Fibroblast of lung (primary cell): Measurements from ENCODE around the gene SRPX. TPM values are rescaled to one million over a fixed set of nuclear protein-coding genes. Genes with fewer than 3 reads are reported as not detected.

Experiments
- DNase-seq, 2 donors: peaks; one replicate each; pipeline versions ENCODE4 v3.0.0 to v3.0.0-alpha.2; 2010; ENCODE audit warnings: low read depth in 2 of 2
- H2AFZ ChIP-seq: 2 replicates; pipeline ENCODE4 v1.5.1; 2012; ENCODE audit warnings: low read length, control low read depth, inconsistent platforms
- H3K27ac ChIP-seq: 2 replicates; pipeline ENCODE4 v1.5.1; 2011; ENCODE audit warnings: low read length, control low read depth; ENCODE audit not compliant: insufficient read depth
- H3K27me3 ChIP-seq: 2 replicates; pipeline ENCODE4 v1.5.1; 2011; ENCODE audit warnings: mild to moderate bottlenecking, low read length; ENCODE audit not compliant: control insufficient read depth, insufficient read depth
- H3K36me3 ChIP-seq: 2 replicates; pipeline ENCODE4 v1.5.1; 2011; ENCODE audit warnings: low read length; ENCODE audit not compliant: control insufficient read depth, insufficient read depth
- H3K4me1 ChIP-seq: 2 replicates; pipeline ENCODE4 v1.5.1; 2011; ENCODE audit warnings: low read length; ENCODE audit not compliant: control insufficient read depth, insufficient read depth; ENCODE audit errors: extremely low read depth
- H3K4me2 ChIP-seq: 2 replicates; pipeline ENCODE4 v1.5.1; 2011; ENCODE audit warnings: low read length, control low read depth; ENCODE audit not compliant: insufficient read depth; ENCODE audit errors: extremely low read depth
- H3K4me3 ChIP-seq, 4 experiments: fragments of 200-600 bp in 1 of 4; sonication (generic) in 1 of 4; replicated peaks in 1 of 4; 2 replicates each; pipeline ENCODE4 v1.5.1; 2011 to 2016; ENCODE audit warnings: low read length in 4 of 4, low read depth in 3 of 4, mild to moderate bottlenecking in 3 of 4, control low read depth in 2 of 4, inconsistent platforms in 1 of 4, mixed read lengths in 1 of 4; ENCODE audit not compliant: insufficient read depth in 1 of 4; ENCODE audit errors: control extremely low read depth in 1 of 4
- H3K79me2 ChIP-seq: 2 replicates; pipeline ENCODE4 v1.5.1; 2012; ENCODE audit warnings: mild to moderate bottlenecking, low read length, inconsistent platforms; ENCODE audit not compliant: control insufficient read depth, insufficient read depth
- H3K9ac ChIP-seq: 2 replicates; pipeline ENCODE4 v1.5.1; 2011; ENCODE audit warnings: mild to moderate bottlenecking, low read length, control low read depth; ENCODE audit not compliant: insufficient read depth
- H3K9me3 ChIP-seq: 2 replicates; pipeline ENCODE4 v1.5.1; 2012; ENCODE audit warnings: low read depth, low read length; ENCODE audit not compliant: control insufficient read depth, insufficient read depth
- H4K20me1 ChIP-seq: 2 replicates; pipeline ENCODE4 v1.5.1; 2011; ENCODE audit warnings: low read length; ENCODE audit not compliant: control insufficient read depth, insufficient read depth; ENCODE audit errors: extremely low read depth
- EZH2 ChIP-seq: IDR thresholded peaks from 2 replicates; pipeline ENCODE4 v1.5.1; 2012; ENCODE audit warnings: low read length, control low read depth, mild to moderate bottlenecking; ENCODE audit errors: missing control alignments
- polyA plus RNA-seq, 2 donors: library from polyadenylated mRNA; depleted of rRNA in 1 of 2; stranded (reverse) in 1 of 2; unstranded in 1 of 2; fragments of >200 nt; gene quantifications; 2 replicates each; pipeline ENCODE4 v1.2.1, GENCODE V29; 2011 to 2012; ENCODE audit warnings: missing spikeins in 1 of 2
- total RNA-seq: library from RNA; depleted of rRNA; stranded (reverse); fragments of >200 nt; gene quantifications from 2 replicates; pipeline ENCODE4 v1.2.1, GENCODE V29; 2014
- TF ChIP-seq, protein P1 (sequence below), 2 donors: IDR thresholded peaks in 1 of 2; conservative IDR thresholded peaks in 1 of 2; 1 replicate in 1 of 2; 2 replicates in 1 of 2; pipeline ENCODE4 v1.5.1; 2011 to 2012; ENCODE audit warnings: low read length in 2 of 2, control low read depth in 1 of 2, inconsistent platforms in 1 of 2, low read depth in 1 of 2, mild to moderate bottlenecking in 1 of 2

Gene SRPX
- total and polyA plus RNA-seq, 2 donors (not counting 1 experiment from before 2014, with no cell fraction given), result 84.9 to 141 TPM

DNA sequence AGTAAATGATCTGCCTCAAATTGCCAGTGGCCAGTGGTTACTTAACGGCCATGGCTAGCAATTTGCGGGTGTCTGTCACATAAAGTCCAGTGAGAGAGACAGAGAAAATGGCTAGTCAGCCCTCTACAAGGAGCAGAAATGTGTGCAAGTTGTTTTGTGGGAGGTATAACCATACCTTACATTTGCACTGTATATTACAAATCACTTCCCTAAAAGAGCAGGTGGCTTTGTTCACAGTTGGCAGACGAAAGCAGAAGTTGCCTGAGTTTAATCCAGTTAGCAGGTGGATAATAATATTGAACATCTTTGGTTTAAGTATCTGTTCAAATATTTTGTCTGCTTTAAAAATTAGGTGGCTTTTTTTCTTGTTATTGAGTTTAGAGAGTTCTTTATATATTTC lies 15.6 kb downstream of the SRPX start:
- no peak overlapping the region for H3K4me2 ChIP-seq
- no peak overlapping the region for H2AFZ ChIP-seq
- H3K27ac ChIP-seq, result no peak overlapping the region
- TF ChIP-seq, protein P1, sequence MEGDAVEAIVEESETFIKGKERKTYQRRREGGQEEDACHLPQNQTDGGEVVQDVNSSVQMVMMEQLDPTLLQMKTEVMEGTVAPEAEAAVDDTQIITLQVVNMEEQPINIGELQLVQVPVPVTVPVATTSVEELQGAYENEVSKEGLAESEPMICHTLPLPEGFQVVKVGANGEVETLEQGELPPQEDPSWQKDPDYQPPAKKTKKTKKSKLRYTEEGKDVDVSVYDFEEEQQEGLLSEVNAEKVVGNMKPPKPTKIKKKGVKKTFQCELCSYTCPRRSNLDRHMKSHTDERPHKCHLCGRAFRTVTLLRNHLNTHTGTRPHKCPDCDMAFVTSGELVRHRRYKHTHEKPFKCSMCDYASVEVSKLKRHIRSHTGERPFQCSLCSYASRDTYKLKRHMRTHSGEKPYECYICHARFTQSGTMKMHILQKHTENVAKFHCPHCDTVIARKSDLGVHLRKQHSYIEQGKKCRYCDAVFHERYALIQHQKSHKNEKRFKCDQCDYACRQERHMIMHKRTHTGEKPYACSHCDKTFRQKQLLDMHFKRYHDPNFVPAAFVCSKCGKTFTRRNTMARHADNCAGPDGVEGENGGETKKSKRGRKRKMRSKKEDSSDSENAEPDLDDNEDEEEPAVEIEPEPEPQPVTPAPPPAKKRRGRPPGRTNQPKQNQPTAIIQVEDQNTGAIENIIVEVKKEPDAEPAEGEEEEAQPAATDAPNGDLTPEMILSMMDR (conservative IDR thresholded peaks at IDR 0.05 in 1 of 2, IDR thresholded peaks at IDR 0.05 in 1 of 2; ENCODE audit: low read depth in 1 of 2, low read length in 2 of 2), result no peak
- no peak for TF ChIP-seq EZH2
- no peaks in the 10 kb centered on the region for H3K36me3 ChIP-seq
- no peaks in the 10 kb centered on the region for H3K27me3 ChIP-seq
- H3K9ac ChIP-seq, result no peak overlapping the region
- H3K4me1 ChIP-seq, result no peaks in the 10 kb centered on the region
- no peaks in the 10 kb centered on the region for H3K9me3 ChIP-seq
- H4K20me1 ChIP-seq, result no peaks in the 10 kb centered on the region
- no peaks in the 10 kb centered on the region for H3K79me2 ChIP-seq
- no peak overlapping the region for H3K4me3 ChIP-seq
- no peak for DNase-seq

DNA sequence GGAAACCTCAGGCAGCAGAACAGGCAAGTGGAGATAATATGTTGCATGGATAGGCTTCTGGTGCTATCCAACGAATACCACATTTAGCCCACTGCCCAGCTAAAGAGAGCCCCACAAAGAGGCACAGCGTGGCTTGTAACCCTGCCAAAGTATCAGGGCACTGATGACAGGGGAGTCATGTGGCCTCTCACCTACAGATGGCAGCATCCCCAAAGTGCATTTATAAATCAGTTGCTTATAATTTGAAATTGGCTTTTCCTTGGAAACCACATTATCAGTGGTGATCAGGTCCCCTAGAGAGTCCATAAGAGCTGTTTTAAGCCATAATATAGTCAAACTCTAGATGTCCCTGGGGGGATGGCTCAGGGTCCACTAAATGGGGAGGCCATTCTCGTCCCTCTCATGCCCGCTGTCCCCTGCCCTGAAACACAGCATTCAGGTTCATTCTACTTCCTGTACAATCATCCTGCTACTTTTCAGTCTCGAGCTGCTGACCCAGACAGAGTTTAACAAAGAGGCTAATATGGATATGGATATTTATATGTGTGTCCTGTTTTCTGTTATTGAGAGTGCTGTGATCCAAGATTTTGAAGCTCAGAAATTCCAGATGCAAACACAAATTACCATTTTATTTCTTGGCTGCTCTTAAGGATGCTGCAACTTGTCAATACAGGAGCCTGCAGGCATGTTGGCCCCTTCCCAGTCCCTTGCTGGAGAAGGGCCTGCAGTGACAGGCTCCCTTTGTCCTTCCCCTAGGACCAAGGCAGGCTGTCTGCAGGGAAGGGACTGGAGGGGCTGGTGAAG lies 28.5 kb downstream of the SRPX start:
- Histone ChIP-seq H3K4me3 (no peak overlapping the region), H2AFZ (no peak overlapping the region), H3K9me3 (no peaks in the 10 kb centered on the region), H3K4me1 (no peaks in the 10 kb centered on the region), H3K27me3 (no peaks in the 10 kb centered on the region), H3K36me3 (no peaks in the 10 kb centered on the region), H3K79me2 (no peaks in the 10 kb centered on the region), H4K20me1 (no peaks in the 10 kb centered on the region), H3K27ac (no peak overlapping the region), H3K4me2 (no peak overlapping the region), H3K9ac (no peak overlapping the region)
- TF ChIP-seq, protein P1 (conservative IDR thresholded peaks at IDR 0.05 in 1 of 2, IDR thresholded peaks at IDR 0.05 in 1 of 2; ENCODE audit: low read depth in 1 of 2, low read length in 2 of 2), result peak; percentile 17 to 34
- TF ChIP-seq EZH2, result no peak
- DNase-seq, result peak; percentile 22 to 27

DNA sequence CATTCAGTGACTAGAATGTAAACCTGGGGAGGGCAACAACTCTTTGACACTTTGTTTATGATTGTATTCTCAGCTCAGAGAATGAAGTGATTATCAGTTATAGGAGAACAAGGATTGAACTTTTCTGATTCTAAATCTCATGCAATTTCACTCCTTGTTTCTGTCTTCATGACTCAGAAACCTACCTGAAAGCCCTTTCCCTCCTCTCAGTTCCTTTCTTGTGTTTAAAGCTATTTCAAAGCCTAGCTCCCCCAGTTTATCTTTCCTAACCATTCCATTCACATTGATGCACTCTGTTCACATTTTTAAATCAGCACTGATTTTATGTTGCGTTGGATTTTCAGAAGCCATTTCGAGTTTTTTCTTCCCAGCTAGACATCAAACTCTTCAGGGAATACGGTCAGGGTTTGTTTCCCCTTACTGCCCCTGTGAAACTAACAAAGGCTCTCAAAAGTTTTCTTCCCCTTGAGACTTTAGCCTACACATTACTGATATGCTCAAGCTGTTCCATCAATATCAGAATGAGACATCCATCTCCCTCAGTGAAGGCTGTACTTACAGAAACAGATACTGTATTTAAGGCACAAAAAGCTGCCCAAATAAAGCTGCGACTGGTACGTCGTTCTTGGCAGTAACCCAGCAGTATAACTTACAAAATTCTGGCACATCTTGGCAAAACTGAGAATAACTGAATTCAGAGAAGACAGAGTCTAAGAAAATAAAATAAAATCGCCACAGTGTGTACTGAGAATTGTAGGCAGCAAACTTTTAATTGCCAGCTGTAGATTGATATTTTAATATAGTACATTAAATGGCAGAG lies 31.0 kb downstream of the SRPX start:
- H3K9ac ChIP-seq, result no peak overlapping the region
- no peaks in the 10 kb centered on the region for H3K79me2 ChIP-seq
- H3K4me3 ChIP-seq, result no peak overlapping the region
- H3K9me3 ChIP-seq, result no peaks in the 10 kb centered on the region
- H4K20me1 ChIP-seq, result no peaks in the 10 kb centered on the region
- no peaks in the 10 kb centered on the region for H3K36me3 ChIP-seq
- H3K27me3 ChIP-seq, result no peaks in the 10 kb centered on the region
- no peaks in the 10 kb centered on the region for H3K4me1 ChIP-seq
- H3K4me2 ChIP-seq, result no peak overlapping the region
- peak in 1 of 2 donors; percentile 9 for DNase-seq
- H2AFZ ChIP-seq, result no peak overlapping the region
- TF ChIP-seq, protein P1 (conservative IDR thresholded peaks at IDR 0.05 in 1 of 2, IDR thresholded peaks at IDR 0.05 in 1 of 2; ENCODE audit: low read depth in 1 of 2, low read length in 2 of 2), result no peak
- TF ChIP-seq EZH2, result no peak
- H3K27ac ChIP-seq, result no peak overlapping the region
